Stomach (tissue), 9 donors: ENCODE measurements around the gene GPS1. TPM values are rescaled to one million over a fixed set of nuclear protein-coding genes. Genes with fewer than 3 reads are reported as not detected.
A peak's percentile ranks its signal among the peaks of the same experiment; 100 is the strongest.

Source experiments
- DNase-seq, 2 donors: peaks; one replicate each; pipeline versions ENCODE4 v3.0.0 to v3.0.0-alpha.2; 2013 to 2019
- H3K27ac ChIP-seq, 5 donors: fragments of 200-600 bp in 4 of 5; sonication (generic) in 4 of 5; one replicate each; pipeline ENCODE4 v1.5.1; 2013 to 2019; ENCODE audit warnings: mild to moderate bottlenecking in 1 of 5, moderate library complexity in 1 of 5
- H3K27me3 ChIP-seq, 3 donors: fragments of 200-600 bp; sonication (generic); one replicate each; pipeline ENCODE4 v1.5.1; 2017 to 2019; ENCODE audit warnings: mixed run types in 1 of 3
- H3K36me3 ChIP-seq, 4 donors: fragments of 200-600 bp; sonication (generic); 1 replicate in 3 of 4; 2 replicates in 1 of 4; pipeline ENCODE4 v1.5.1; 2016 to 2019
- H3K4me1 ChIP-seq, 4 donors: fragments of 200-600 bp; sonication (generic); one replicate each; pipeline ENCODE4 v1.5.1; 2016 to 2019
- H3K4me3 ChIP-seq, 4 donors: fragments of 200-600 bp; sonication (generic) in 3 of 4; one replicate each; pipeline ENCODE4 v1.5.1; 2016 to 2019; ENCODE audit warnings: mild to moderate bottlenecking in 1 of 4
- H3K9me3 ChIP-seq, 4 donors: fragments of 200-600 bp; sonication (generic); one replicate each; pipeline ENCODE4 v1.5.1; 2016 to 2019
- EP300 ChIP-seq: sonication (generic); formaldehyde crosslinking; IDR thresholded peaks from one replicate; pipeline ENCODE4 v1.6.1; 2017; ENCODE audit warnings: antibody characterized with exemption
- POLR2A ChIP-seq, 4 donors: fragments of 450-650 bp; IDR thresholded peaks; one replicate each; pipeline ENCODE4 v1.6.1; 2016; ENCODE audit warnings: antibody characterized with exemption in 4 of 4, control low read depth in 2 of 4, mild to moderate bottlenecking in 1 of 4, moderate library complexity in 1 of 4
- POLR2AphosphoS5 ChIP-seq, 3 donors: sonication (generic); formaldehyde crosslinking; IDR thresholded peaks; one replicate each; pipeline ENCODE4 v1.6.1; 2016; ENCODE audit warnings: antibody characterized with exemption in 3 of 3
- WGBS, 5 donors: extraction: QIAGEN DNeasy Blood & Tissue Kit in 3 of 5; methylation state at CpG; one replicate each; pipeline versions ENCODE4 v1.1.5 to v1.1.7; 2013 to 2018; 5-methylcytosine and 5-hydroxymethylcytosine counted together
- intact Hi-C: fragments of 100-400 bp; cut with DNase I; formaldehyde crosslinking; loops from one replicate; pipeline ENCODE4 v1.15.1; 2023; ENCODE audit warnings: low total_unique reads
- polyA plus RNA-seq, 3 donors: library from polyadenylated mRNA; stranded (reverse); fragments of 200-250 nt; gene quantifications; one replicate each; pipeline ENCODE4 v1.2.3, GENCODE V29; 2013
- total RNA-seq, 5 donors: library from RNA; depleted of rRNA; stranded (reverse); fragments of >200 nt; gene quantifications; one replicate each; pipeline versions ENCODE4 v1.1.0 to v1.2.3, GENCODE V29; 2014 to 2016
- TF ChIP-seq, protein P1 (sequence below), 7 experiments: fragments of 450-650 bp in 4 of 7; fragments of 200-600 bp in 3 of 7; sonication (generic) in 3 of 7; IDR thresholded peaks; one replicate each; pipeline ENCODE4 v1.5.1; 2016 to 2019; ENCODE audit warnings: antibody characterized with exemption in 7 of 7, control low read depth in 2 of 7, mild to moderate bottlenecking in 1 of 7
- donor health status: healthy with polysubstance abuse.
- donor health status: Bipolar disorder and iron deficiency.
- donor health status: healthy.

The GPS1 gene
- total and polyA plus RNA-seq, 8 donors, result 28.0 to 329 (median 101) TPM

DNA sequence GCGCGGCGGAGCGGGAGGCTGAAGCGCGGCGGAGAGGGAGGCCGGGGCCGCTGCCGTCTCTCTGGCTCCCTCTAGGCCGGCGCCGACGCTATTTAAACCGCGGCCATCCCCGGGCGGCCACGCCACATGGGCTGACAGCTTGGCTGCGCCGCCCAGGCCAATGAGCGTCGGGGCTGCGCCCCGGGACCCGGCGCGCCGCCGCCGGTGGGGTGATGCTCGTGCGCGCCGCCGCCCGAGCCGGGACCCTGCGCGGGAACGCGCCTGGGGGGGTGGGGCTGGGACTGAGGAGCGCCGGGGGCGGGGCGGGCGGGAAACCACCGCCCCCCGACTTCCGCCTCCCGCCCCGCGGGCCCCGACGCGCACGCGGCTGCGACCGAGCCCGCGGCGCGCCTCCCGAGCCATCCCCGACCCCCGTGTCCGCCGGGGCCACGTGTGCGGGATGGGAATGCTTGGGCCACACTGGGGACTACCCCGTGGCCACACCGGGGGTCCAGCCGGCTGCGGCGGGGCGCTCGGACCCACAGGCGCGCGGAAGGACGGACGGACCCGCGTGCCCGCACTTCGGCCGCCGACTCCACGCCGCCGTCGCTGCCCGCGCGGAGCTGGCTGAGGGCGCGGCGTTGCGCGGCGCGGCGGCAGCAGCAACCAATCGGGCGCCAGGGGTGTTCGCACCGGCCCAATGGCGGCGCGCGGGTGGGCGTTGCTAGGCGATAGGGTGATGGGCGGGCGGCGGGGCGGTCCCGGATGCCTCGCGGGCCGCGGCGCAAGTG lies 46.7 kb downstream of the GPS1 start, which contains the start of gene FASN:
Gene FASN (minus strand): TSS at position 68 of the 770 bp plus-strand sequence. CDS start 1,791 bp downstream, outside the sequence.
- TF ChIP-seq POLR2A (IDR thresholded peaks at IDR 0.05) (peak in 2 of 4 donors; percentile 32 to 53), EP300 (no peak), POLR2AphosphoS5 (IDR thresholded peaks at IDR 0.05) (peak; percentile 72 to 95 (median 88))
- TF ChIP-seq, protein P1, sequence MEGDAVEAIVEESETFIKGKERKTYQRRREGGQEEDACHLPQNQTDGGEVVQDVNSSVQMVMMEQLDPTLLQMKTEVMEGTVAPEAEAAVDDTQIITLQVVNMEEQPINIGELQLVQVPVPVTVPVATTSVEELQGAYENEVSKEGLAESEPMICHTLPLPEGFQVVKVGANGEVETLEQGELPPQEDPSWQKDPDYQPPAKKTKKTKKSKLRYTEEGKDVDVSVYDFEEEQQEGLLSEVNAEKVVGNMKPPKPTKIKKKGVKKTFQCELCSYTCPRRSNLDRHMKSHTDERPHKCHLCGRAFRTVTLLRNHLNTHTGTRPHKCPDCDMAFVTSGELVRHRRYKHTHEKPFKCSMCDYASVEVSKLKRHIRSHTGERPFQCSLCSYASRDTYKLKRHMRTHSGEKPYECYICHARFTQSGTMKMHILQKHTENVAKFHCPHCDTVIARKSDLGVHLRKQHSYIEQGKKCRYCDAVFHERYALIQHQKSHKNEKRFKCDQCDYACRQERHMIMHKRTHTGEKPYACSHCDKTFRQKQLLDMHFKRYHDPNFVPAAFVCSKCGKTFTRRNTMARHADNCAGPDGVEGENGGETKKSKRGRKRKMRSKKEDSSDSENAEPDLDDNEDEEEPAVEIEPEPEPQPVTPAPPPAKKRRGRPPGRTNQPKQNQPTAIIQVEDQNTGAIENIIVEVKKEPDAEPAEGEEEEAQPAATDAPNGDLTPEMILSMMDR (IDR thresholded peaks at IDR 0.05), result peak in 3 of 7 experiments; percentile 16 to 33 (median 19)
- H3K4me1 ChIP-seq, result peaks cover 46 to 77% (median 67%) of the 10 kb centered on the region in 4 donors
- peaks cover 25 to 31% (median 29%) of the 10 kb centered on the region in 4 donors for H3K36me3 ChIP-seq
- H3K27ac ChIP-seq, result peak within 1 kb of the TSS; percentile 91 to 99 (median 97)
- WGBS, 5 donors, result 0 to 1% (median 0%) methylated on average over 52 to 124 of the region's 124 CpGs; no CpG with 5 or more reads in 1 of the 5 donors
- H3K4me3 ChIP-seq, result peak within 1 kb of the TSS; percentile 81 to 91 (median 88)
- intact Hi-C loops, result no loop called here
- H3K27me3 ChIP-seq, result no peaks in the 10 kb centered on the region
- DNase-seq, result peak; percentile 97 to 99
- H3K9me3 ChIP-seq, result no peaks in the 10 kb centered on the region

DNA sequence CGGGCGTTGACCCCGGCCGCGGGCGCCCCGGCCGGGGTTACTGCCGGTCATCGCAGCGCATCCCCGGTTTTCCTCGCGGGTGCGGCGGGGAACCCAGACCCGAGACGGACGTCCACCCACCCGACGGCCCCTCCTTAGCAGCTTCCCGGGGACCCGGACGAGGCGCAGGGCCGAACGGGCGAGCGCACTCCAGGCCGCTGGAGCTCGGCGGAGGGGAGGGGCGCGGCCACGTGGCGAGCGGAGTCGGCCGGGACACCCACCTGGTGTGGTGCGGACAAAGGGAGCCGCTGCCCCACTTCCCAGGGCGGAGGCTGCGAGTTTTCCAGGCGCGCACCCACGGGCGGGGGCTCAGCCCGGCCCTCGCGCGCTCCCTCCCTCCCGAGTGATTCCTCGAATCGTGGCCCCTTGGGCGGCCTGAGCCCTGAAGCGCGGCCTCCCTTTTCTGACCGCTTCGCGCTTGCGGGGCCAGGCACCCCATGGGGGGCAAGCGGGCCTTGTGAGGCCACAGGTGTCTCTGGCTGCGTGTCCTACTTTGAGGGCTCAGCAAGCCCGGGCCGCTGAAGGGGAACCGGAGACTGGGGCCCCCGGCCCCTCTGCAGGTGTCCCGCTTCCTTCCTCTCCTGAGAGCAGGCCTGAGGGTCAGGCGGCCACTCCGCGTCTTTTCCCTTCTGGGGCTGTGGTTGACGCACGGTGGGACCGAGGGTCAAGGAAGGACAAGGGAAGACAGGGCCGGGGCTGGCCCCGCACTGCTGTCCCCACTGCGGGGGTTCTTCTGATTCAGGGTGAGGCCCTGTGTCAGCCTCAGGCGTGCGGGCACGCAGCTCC lies 47.5 kb downstream of the GPS1 start:
- H3K27me3 ChIP-seq, result no peaks in the 10 kb centered on the region
- H3K9me3 ChIP-seq, result no peaks in the 10 kb centered on the region
- WGBS, 5 donors, result 8 to 20% (median 11%) methylated on average over 25 to 80 of the region's 80 CpGs
- TF ChIP-seq EP300 (peak; percentile 36), POLR2AphosphoS5 (IDR thresholded peaks at IDR 0.05) (peak in 1 of 3 donors; percentile 7)
- TF ChIP-seq, protein P1 (IDR thresholded peaks at IDR 0.05), result no peak
- H3K27ac ChIP-seq, result peak overlapping the region; percentile 91 to 99 (median 97)
- peak overlapping the region; percentile 81 to 91 (median 88) for H3K4me3 ChIP-seq
- intact Hi-C loops, result no loop called here
- DNase-seq, result no peak
- peaks cover 54 to 85% (median 75%) of the 10 kb centered on the region in 4 donors for H3K4me1 ChIP-seq
- H3K36me3 ChIP-seq, result peaks cover 17 to 23% (median 21%) of the 10 kb centered on the region in 4 donors

GRCh38 chr17:82100502-82101298 lies 49.0 kb downstream of the GPS1 start:
- no peak for DNase-seq
- H3K4me1 ChIP-seq, result peaks cover 69 to 88% (median 85%) of the 10 kb centered on the region in 4 donors

More at GRCh38 chr17:82100502-82101298, 49.0 kb downstream of the GPS1 start:
- WGBS, 5 donors, result 83 to 88% (median 87%) methylated on average over 27 to 35 of the region's 35 CpGs
- H3K36me3 ChIP-seq, result peaks cover 3 to 7% (median 6%) of the 10 kb centered on the region in 4 donors
- no peaks in the 10 kb centered on the region for H3K9me3 ChIP-seq
- TF ChIP-seq EP300 (no peak), POLR2AphosphoS5 (IDR thresholded peaks at IDR 0.05) (no peak), POLR2A (IDR thresholded peaks at IDR 0.05) (no peak)
- TF ChIP-seq, protein P1 (IDR thresholded peaks at IDR 0.05), result no peak
- no peaks in the 10 kb centered on the region for H3K27me3 ChIP-seq
- no peak overlapping the region for H3K4me3 ChIP-seq
- H3K27ac ChIP-seq, result peak overlapping the region; percentile 91 to 99 (median 97)
- intact Hi-C loops, result no loop called here
